Heart left ventricle (tissue), 16 donors: ENCODE measurements around the gene ADAM19. TPM values are rescaled to one million over a fixed set of nuclear protein-coding genes. Genes with fewer than 3 reads are reported as not detected.

Experiments used
- ATAC-seq, 4 donors: fragments of 200-7000 bp; cut with Tn5 transposase; one replicate each; pipeline ENCODE4 v1.9.1; 2020 to 2022; ENCODE audit warnings: moderate library complexity in 4 of 4, mild to moderate bottlenecking in 3 of 4, moderate number of reproducible peaks in 1 of 4
- DNase-seq, 5 donors: peaks; one replicate each; pipeline ENCODE4 v3.0.0-alpha.2; 2020
- H3K27ac ChIP-seq, 12 donors: fragments of 200-600 bp; sonication (generic) in 4 of 12; one replicate each; pipeline versions ENCODE4 v1.5.0 to v1.8.0; 2016 to 2022; ENCODE audit warnings: mild to moderate bottlenecking in 2 of 12
- H3K27me3 ChIP-seq, 9 donors: fragments of 200-600 bp; sonication (generic) in 2 of 9; one replicate each; pipeline versions ENCODE4 v1.5.1 to v1.8.0; 2016 to 2022; ENCODE audit warnings: mild to moderate bottlenecking in 3 of 9
- H3K36me3 ChIP-seq, 9 donors: fragments of 200-600 bp; sonication (generic) in 2 of 9; one replicate each; pipeline versions ENCODE4 v1.5.0 to v1.8.0; 2018 to 2022; ENCODE audit warnings: mild to moderate bottlenecking in 2 of 9
- H3K4me1 ChIP-seq, 12 donors: fragments of 200-600 bp; sonication (generic) in 4 of 12; one replicate each; pipeline versions ENCODE4 v1.5.0 to v1.8.0; 2016 to 2022; ENCODE audit warnings: mild to moderate bottlenecking in 3 of 12
- H3K4me3 ChIP-seq, 12 donors: fragments of 200-600 bp; sonication (generic) in 4 of 12; one replicate each; pipeline versions ENCODE4 v1.5.0 to v1.8.0; 2017 to 2022; ENCODE audit warnings: mild to moderate bottlenecking in 9 of 12, moderate library complexity in 4 of 12
- H3K9me3 ChIP-seq, 12 donors: fragments of 200-600 bp; sonication (generic) in 4 of 12; one replicate each; pipeline versions ENCODE4 v1.5.0 to v1.8.0; 2016 to 2022; ENCODE audit warnings: mild to moderate bottlenecking in 1 of 12
- CTCF ChIP-seq, 12 donors: fragments of 200-600 bp; sonication (generic) in 4 of 12; IDR thresholded peaks; one replicate each; pipeline versions ENCODE4 v1.5.0 to v1.8.0; 2018 to 2022; ENCODE audit warnings: antibody characterized with exemption in 12 of 12, mild to moderate bottlenecking in 5 of 12
- POLR2A ChIP-seq, 2 donors: fragments of 450-650 bp; IDR thresholded peaks; one replicate each; pipeline ENCODE4 v1.6.1; 2017; ENCODE audit warnings: antibody characterized with exemption in 2 of 2, mild to moderate bottlenecking in 2 of 2, moderate library complexity in 2 of 2
- WGBS, 4 donors: extraction: QIAGEN DNeasy Blood & Tissue Kit in 2 of 4; methylation state at CpG; one replicate each; pipeline versions ENCODE4 v1.1.5 to v1.1.7; 2013 to 2018; 5-methylcytosine and 5-hydroxymethylcytosine counted together
- intact Hi-C, 10 donors: fragments of 100-400 bp; cut with DNase I; formaldehyde crosslinking; loops; one replicate each; pipeline versions ENCODE4 v1.11.1 to v1.14.2; 2022
- polyA plus RNA-seq, 2 donors: library from polyadenylated mRNA; stranded (reverse); fragments of 200-250 nt; gene quantifications; one replicate each; pipeline ENCODE4 v1.2.3, GENCODE V29; 2013
- total RNA-seq, 9 donors: library from RNA; depleted of rRNA in 2 of 9; stranded (reverse); fragments of >200 nt in 2 of 9; fragmentation: NEBNext Ultra II Directional in 3 of 9; extraction: Animal tissue kit (Norgen Biotek cat#: 25700) in 3 of 9; gene quantifications; one replicate each; pipeline versions ENCODE4 v1.1.0 to v1.2.4, GENCODE V29; 2016 to 2023
- donor health status: ischemic (EF 13 %, LVEDD 7.1; RV severe dilation, severe dysfunction).
- donor health status: healthy with polysubstance abuse.
- donor health status: DM: no; HTN: yes; CAD: no.
- donor health status: DM: no; HTN: no; CAD: no.
- donor health status: ischemic (EF 25% LVEDD 6.9; RV normal size, moderate dysfunction).
- donor health status: ischemic (EF 25% LVEDD 5.7; RV mildly dilated, moderate dysfunction).
- donor health status: healthy.
- donor health status: DM: yes; HTN: yes; CAD: no.
- donor health status: ischemic (EF 35%, LVEDD 5.7; RV mildly dilated, moderate dysfunction).
- donor health status: nonischemic (EF 11% LVEDD 7.7; RV severe dilation, severe dysfunction).
- donor health status: DM: yes; HTN: yes; CAD: no.
- donor health status: PGD.
- donor health status: ischemic (EF 29% LVEDD 5.4; RV normal size, mild dysfunction).
- donor health status: nonischemic (EF 23%, LVEDD 6.1; RV moderate dilation, normal function).

Gene ADAM19
- total and polyA plus RNA-seq, 11 donors, result 6.5 to 47.6 (median 19.0) TPM

GRCh38 chr5:157449011-157449723, 126.4 kb downstream of the ADAM19 start:
- peak; percentile 71 to 84 (median 81) for DNase-seq
- intact Hi-C loops, result no loop called here
- Histone ChIP-seq H3K9me3 (no peaks in the 10 kb centered on the region), H3K4me1 (peaks cover 0 to 13% (median 10%) of the 10 kb centered on the region in 12 donors), H3K27me3 (no peaks in the 10 kb centered on the region), H3K36me3 (no peaks in the 10 kb centered on the region), H3K4me3 (no peak overlapping the region), H3K27ac (peak overlapping the region in 9 of 12 donors; percentile 7 to 70 (median 43))
- no peak for TF ChIP-seq CTCF (IDR thresholded peaks at IDR 0.05)
- no peak for TF ChIP-seq POLR2A (IDR thresholded peaks at IDR 0.05)
- ATAC-seq, result peak; percentile 87 to 97 (median 94)
- 21 to 29% (median 27%) methylated on average over 6 of the region's 6 CpGs for WGBS, 4 donors

- no peak for ATAC-seq
- H3K4me1 ChIP-seq, result peaks cover 0 to 13% (median 10%) of the 10 kb centered on the region in 12 donors
- TF ChIP-seq CTCF (IDR thresholded peaks at IDR 0.05) (no peak), POLR2A (IDR thresholded peaks at IDR 0.05) (no peak)
- no peak overlapping the region for H3K27ac ChIP-seq
- no peak overlapping the region for H3K4me3 ChIP-seq
- 88 to 98% (median 94%) methylated on average over 12 to 13 of the region's 13 CpGs for WGBS, 4 donors
- intact Hi-C loops, result no loop called here
- H3K36me3 ChIP-seq, result no peaks in the 10 kb centered on the region
- H3K9me3 ChIP-seq, result no peaks in the 10 kb centered on the region
- no peaks in the 10 kb centered on the region for H3K27me3 ChIP-seq
- DNase-seq, result no peak
Observed at GRCh38 chr5:157447201-157447637, 128.4 kb downstream of the ADAM19 start.

GRCh38 chr5:157446412-157446935, 129.1 kb downstream of the ADAM19 start:
- TF ChIP-seq CTCF (IDR thresholded peaks at IDR 0.05) (no peak), POLR2A (IDR thresholded peaks at IDR 0.05) (no peak)
- no peaks in the 10 kb centered on the region for H3K36me3 ChIP-seq
- H3K4me1 ChIP-seq, result peaks cover 0 to 13% (median 10%) of the 10 kb centered on the region in 12 donors
- H3K27me3 ChIP-seq, result no peaks in the 10 kb centered on the region
- ATAC-seq, result no peak
- intact Hi-C loops, result no loop called here
- H3K27ac ChIP-seq, result no peak overlapping the region
- H3K9me3 ChIP-seq, result no peaks in the 10 kb centered on the region
- 92 to 96% (median 93%) methylated on average over 9 of the region's 9 CpGs for WGBS, 4 donors
- no peak overlapping the region for H3K4me3 ChIP-seq
- no peak for DNase-seq

GRCh38 chr5:157445745-157446411, 129.7 kb downstream of the ADAM19 start:
- intact Hi-C loops, result no loop called here
- WGBS, 4 donors, result 93 to 96% (median 95%) methylated on average over 5 of the region's 5 CpGs
- H3K4me1 ChIP-seq, result peaks cover 0 to 13% (median 10%) of the 10 kb centered on the region in 12 donors

More at GRCh38 chr5:157445745-157446411, 129.7 kb downstream of the ADAM19 start:
- H3K27ac ChIP-seq, result no peak overlapping the region
- H3K36me3 ChIP-seq, result no peaks in the 10 kb centered on the region
- no peak for DNase-seq
- no peak overlapping the region for H3K4me3 ChIP-seq
- H3K9me3 ChIP-seq, result no peaks in the 10 kb centered on the region
- TF ChIP-seq POLR2A (IDR thresholded peaks at IDR 0.05) (no peak), CTCF (IDR thresholded peaks at IDR 0.05) (no peak)
- no peaks in the 10 kb centered on the region for H3K27me3 ChIP-seq
- no peak for ATAC-seq
